H9 (cell line): ENCODE results near the gene ALMS1. TPM values are rescaled to one million over a fixed set of nuclear protein-coding genes. Genes with fewer than 3 reads are reported as not detected.

Experiments used
- DNase-seq: peaks from one replicate; pipeline ENCODE4 v3.0.0-alpha.2; 2017
- H2AFZ ChIP-seq: one replicate; pipeline ENCODE4 v1.6.1; 2013; ENCODE audit warnings: mild to moderate bottlenecking, low read length, control low read depth, moderate library complexity
- H2AK5ac ChIP-seq: 2 replicates; pipeline ENCODE4 v1.6.1; 2013; ENCODE audit warnings: low read length, control low read depth, mixed read lengths; ENCODE audit not compliant: insufficient read length
- H2BK120ac ChIP-seq: one replicate; pipeline ENCODE4 v1.6.1; 2013; ENCODE audit warnings: low read depth, mild to moderate bottlenecking, low read length, control low read depth, inconsistent platforms; ENCODE audit not compliant: poor library complexity, severe bottlenecking
- H2BK12ac ChIP-seq: 2 replicates; pipeline ENCODE4 v1.6.1; 2013; ENCODE audit warnings: low read length, control low read depth, mixed read lengths, low read depth; ENCODE audit not compliant: insufficient read length
- H2BK15ac ChIP-seq: 2 replicates; pipeline ENCODE4 v1.6.1; 2013; ENCODE audit warnings: low read depth, low read length, control low read depth
- H2BK20ac ChIP-seq: one replicate; pipeline ENCODE4 v1.6.1; 2013; ENCODE audit warnings: low read depth, mild to moderate bottlenecking, low read length, control low read depth, inconsistent platforms; ENCODE audit not compliant: poor library complexity, severe bottlenecking
- H2BK5ac ChIP-seq: 2 replicates; pipeline ENCODE4 v1.6.1; 2013; ENCODE audit warnings: low read length, control low read depth, mixed read lengths; ENCODE audit not compliant: insufficient read length
- H3K14ac ChIP-seq: 2 replicates; pipeline ENCODE4 v1.6.1; 2013; ENCODE audit warnings: low read length, control low read depth; ENCODE audit not compliant: insufficient read depth
- H3K18ac ChIP-seq: 2 replicates; pipeline ENCODE4 v1.6.1; 2013; ENCODE audit warnings: low read depth, mild to moderate bottlenecking, mixed read lengths, low read length, control low read depth; ENCODE audit not compliant: insufficient read length
- H3K23ac ChIP-seq: 2 replicates; pipeline ENCODE4 v1.6.1; 2013; ENCODE audit warnings: low read length, control low read depth, mixed read lengths, low read depth; ENCODE audit not compliant: insufficient read length
- H3K23me2 ChIP-seq: 2 replicates; pipeline ENCODE4 v1.6.1; 2013; ENCODE audit warnings: low read depth, mild to moderate bottlenecking, mixed read lengths, low read length, control low read depth; ENCODE audit not compliant: insufficient read length, poor library complexity, severe bottlenecking
- H3K27ac ChIP-seq: 2 replicates; pipeline ENCODE4 v1.5.1; 2013; ENCODE audit warnings: low read length, control low read depth, mixed read lengths, low read depth; ENCODE audit not compliant: insufficient read length
- H3K27me3 ChIP-seq: 2 replicates; pipeline ENCODE4 v1.6.1; 2013; ENCODE audit warnings: low read length, control low read depth, inconsistent platforms; ENCODE audit not compliant: insufficient read depth
- H3K4ac ChIP-seq: 2 replicates; pipeline ENCODE4 v1.6.1; 2013; ENCODE audit warnings: low read depth, mild to moderate bottlenecking, control low read depth, inconsistent platforms, low read length, moderate library complexity
- H3K4me1 ChIP-seq: 2 replicates; pipeline ENCODE4 v1.6.1; 2013; ENCODE audit warnings: low read length, control low read depth, inconsistent platforms; ENCODE audit not compliant: insufficient read depth
- H3K4me2 ChIP-seq: 2 replicates; pipeline ENCODE4 v1.6.1; 2013; ENCODE audit warnings: low read length, control low read depth, mixed read lengths; ENCODE audit not compliant: insufficient read length, insufficient read depth
- H3K56ac ChIP-seq: 2 replicates; pipeline ENCODE4 v1.6.1; 2013; ENCODE audit warnings: low read depth, mild to moderate bottlenecking, mixed read lengths, low read length, control low read depth; ENCODE audit not compliant: insufficient read length
- H3K79me1 ChIP-seq: 2 replicates; pipeline ENCODE4 v1.6.1; 2013; ENCODE audit warnings: low read depth, mild to moderate bottlenecking, moderate library complexity, low read length, control low read depth, inconsistent platforms; ENCODE audit not compliant: insufficient read depth, poor library complexity, severe bottlenecking
- H3K79me2 ChIP-seq: 2 replicates; pipeline ENCODE4 v1.6.1; 2013; ENCODE audit warnings: low read length, control low read depth, inconsistent platforms; ENCODE audit not compliant: insufficient read depth
- H3K9ac ChIP-seq: 2 replicates; pipeline ENCODE4 v1.6.1; 2013; ENCODE audit warnings: low read length, control low read depth, mixed read lengths; ENCODE audit not compliant: insufficient read length; ENCODE audit errors: extremely low read depth
- H3K9me3 ChIP-seq: one replicate; pipeline ENCODE4 v1.6.1; 2013; ENCODE audit warnings: low read depth, low read length, inconsistent platforms; ENCODE audit not compliant: control insufficient read depth
- H3T11ph ChIP-seq: one replicate; pipeline ENCODE4 v1.6.1; 2013; ENCODE audit warnings: mild to moderate bottlenecking, low read length, control low read depth, inconsistent platforms
- H4K20me1 ChIP-seq: one replicate; pipeline ENCODE4 v1.6.1; 2013; ENCODE audit not compliant: control insufficient read depth, insufficient read length, insufficient read depth
- H4K5ac ChIP-seq: 2 replicates; pipeline ENCODE4 v1.6.1; 2013; ENCODE audit warnings: low read depth, mild to moderate bottlenecking, mixed read lengths, low read length, control low read depth; ENCODE audit not compliant: insufficient read length
- H4K8ac ChIP-seq: replicated peaks from 2 replicates; pipeline ENCODE4 v1.6.1; 2013; ENCODE audit warnings: low read length, control low read depth, mixed read lengths, low read depth; ENCODE audit not compliant: insufficient read length
- H4K91ac ChIP-seq: 2 replicates; pipeline ENCODE4 v1.6.1; 2013; ENCODE audit warnings: low read depth, mild to moderate bottlenecking, moderate library complexity, mixed read lengths, low read length, control low read depth; ENCODE audit not compliant: insufficient read length
- H3K27ac Mint-ChIP-seq, 3 experiments: 2 replicates in 2 of 3; 3 replicates in 1 of 3; pipeline ENCODE4 v1.8.0; 2020 to 2021; ENCODE audit warnings: mixed read lengths in 3 of 3, mild to moderate bottlenecking in 1 of 3, moderate library complexity in 1 of 3
- H3K27me3 Mint-ChIP-seq: 2 replicates; pipeline ENCODE4 v1.8.0; 2021; ENCODE audit warnings: low read depth, mild to moderate bottlenecking, moderate library complexity, mixed read lengths
- H3K36me3 Mint-ChIP-seq, 3 experiments: 2 replicates in 2 of 3; 3 replicates in 1 of 3; pipeline ENCODE4 v1.8.0; 2020 to 2021; ENCODE audit warnings: low read depth in 3 of 3, mixed read lengths in 3 of 3; ENCODE audit not compliant: insufficient read depth in 1 of 3
- H3K4me1 Mint-ChIP-seq, 2 experiments: 2 replicates each; pipeline ENCODE4 v1.8.0; 2020; ENCODE audit warnings: mixed read lengths in 2 of 2
- H3K4me3 Mint-ChIP-seq, 2 experiments: 2 replicates in 1 of 2; 3 replicates in 1 of 2; pipeline ENCODE4 v1.8.0; 2020 to 2021; ENCODE audit warnings: mild to moderate bottlenecking in 2 of 2, mixed read lengths in 2 of 2, moderate library complexity in 1 of 2
- H3K9me3 Mint-ChIP-seq, 2 experiments: 2 replicates in 1 of 2; 3 replicates in 1 of 2; pipeline ENCODE4 v1.8.0; 2020; ENCODE audit warnings: mild to moderate bottlenecking in 2 of 2, mixed read lengths in 2 of 2, moderate library complexity in 1 of 2
- CTCF ChIP-seq: fragments of 200-600 bp; sonication (generic); conservative IDR thresholded peaks from 3 replicates; pipeline ENCODE4 v1.8.0; 2021; ENCODE audit warnings: antibody characterized with exemption, mild to moderate bottlenecking
- WGBS: extraction: QIAGEN DNeasy Blood & Tissue Kit; methylation state at CpG from one replicate; pipeline ENCODE4 v1.1.7; 2013; ENCODE audit warnings: missing lambda C conversion rate, low lambda C conversion rate, mixed read lengths; ENCODE audit not compliant: insufficient read length; ENCODE audit errors: extremely low coverage; 5-methylcytosine and 5-hydroxymethylcytosine counted together
- total RNA-seq: library from RNA; stranded (reverse); gene quantifications from 2 replicates; pipeline ENCODE4 v1.2.1, GENCODE V29; 2021

ALMS1 gene
- total RNA-seq, 1 experiment from 2014 or later = 36.2 TPM

GRCh38 chr2:73402386-73403103 lies 16.9 kb downstream of the ALMS1 start:
- Histone ChIP-seq H3K56ac (no peak overlapping the region), H3K9ac (no peak overlapping the region), H3K23me2 (no peaks in the 10 kb centered on the region), H2BK15ac (no peak overlapping the region), H4K20me1 (no peaks in the 10 kb centered on the region), H2BK20ac (no peak overlapping the region), H3K4me1 (no peaks in the 10 kb centered on the region), H4K8ac (no peak overlapping the region), H3K18ac (no peak overlapping the region), H4K91ac (no peak overlapping the region), H3K9me3 (no peaks in the 10 kb centered on the region), H2BK5ac (no peak overlapping the region), H2BK12ac (no peak overlapping the region), H2AFZ (no peak overlapping the region), H2AK5ac (no peak overlapping the region), H3K4ac (no peak overlapping the region), H2BK120ac (no peak overlapping the region), H3K23ac (no peak overlapping the region), H3K27ac (no peak overlapping the region), H4K5ac (no peak overlapping the region), H3K79me2 (peaks cover 9% of the 10 kb centered on the region; the same call in 1 of the 2 replicates), H3K4me2 (no peak overlapping the region), H3T11ph (no peak overlapping the region), H3K79me1 (peaks cover 5% of the 10 kb centered on the region), H3K27me3 (no peaks in the 10 kb centered on the region), H3K14ac (no peak overlapping the region)
- DNase-seq = no peak
- H3K27me3 Mint-ChIP-seq = no peaks in the 10 kb centered on the region
- no peaks in the 10 kb centered on the region for H3K4me1 Mint-ChIP-seq
- TF ChIP-seq CTCF = no peak
- no CpG with 5 or more reads among the region's 9 CpGs for WGBS
- H3K36me3 Mint-ChIP-seq = peaks cover 48 to 58% (median 49%) of the 10 kb centered on the region in 3 experiments
- peaks cover 18 to 40% of the 10 kb centered on the region in 2 experiments for H3K9me3 Mint-ChIP-seq
- H3K27ac Mint-ChIP-seq = no peak overlapping the region; a peak in 1 of 7 replicates
- H3K4me3 Mint-ChIP-seq = no peak overlapping the region
